CD14-positive monocyte (primary cell): ENCODE results near the gene CNPY1. TPM values are rescaled to one million over a fixed set of nuclear protein-coding genes. Genes with fewer than 3 reads are reported as not detected.
"Not testable (repeated sequence)": the region's sequence is repeated elsewhere in the genome, so short reads cannot be mapped to it uniquely, and the experiment has no call there.

Source experiments
- DNase-seq, 3 donors: peaks; one replicate each; pipeline ENCODE4 v3.0.0-alpha.2; 2011 to 2022
- H2AFZ ChIP-seq: 2 replicates; pipeline ENCODE4 v1.6.0; 2012; ENCODE audit warnings: mild to moderate bottlenecking, low read depth, low read length, inconsistent platforms; ENCODE audit not compliant: insufficient read depth, poor library complexity, severe bottlenecking
- H3K27ac ChIP-seq, 2 donors: 1 replicate in 1 of 2; 2 replicates in 1 of 2; pipeline ENCODE4 v1.5.1; 2012 to 2013; ENCODE audit warnings: low read length in 2 of 2, control low read depth in 1 of 2, inconsistent platforms in 1 of 2, low read depth in 1 of 2, mild to moderate bottlenecking in 1 of 2
- H3K27me3 ChIP-seq, 2 donors: one replicate each; pipeline versions ENCODE4 v1.6.0 to v1.6.1; 2011 to 2013; ENCODE audit warnings: low read length in 2 of 2; ENCODE audit not compliant: control insufficient read depth in 2 of 2, insufficient read depth in 2 of 2
- H3K36me3 ChIP-seq, 2 donors: replicated peaks in 1 of 2; 1 replicate in 1 of 2; 2 replicates in 1 of 2; pipeline versions ENCODE4 v1.5.1 to v1.6.1; 2012 to 2013; ENCODE audit warnings: low read length in 2 of 2, control low read depth in 1 of 2, inconsistent platforms in 1 of 2, mild to moderate bottlenecking in 1 of 2; ENCODE audit not compliant: insufficient read depth in 2 of 2, control insufficient read depth in 1 of 2
- H3K4me1 ChIP-seq, 2 donors: 1 replicate in 1 of 2; 2 replicates in 1 of 2; pipeline versions ENCODE4 v1.5.1 to v1.6.1; 2012 to 2013; ENCODE audit warnings: low read length in 2 of 2, control low read depth in 1 of 2, inconsistent platforms in 1 of 2, mild to moderate bottlenecking in 1 of 2, moderate library complexity in 1 of 2; ENCODE audit not compliant: insufficient read depth in 2 of 2, control insufficient read depth in 1 of 2
- H3K4me2 ChIP-seq: replicated peaks from 2 replicates; pipeline ENCODE3; 2012; ENCODE audit warnings: low read length, moderate library complexity, mild to moderate bottlenecking; ENCODE audit not compliant: poor library complexity, severe bottlenecking; ENCODE audit errors: extremely low read depth
- H3K4me3 ChIP-seq, 3 experiments: fragments of 200-600 bp in 1 of 3; sonication (generic) in 1 of 3; replicated peaks in 1 of 3; 1 replicate in 2 of 3; 2 replicates in 1 of 3; pipeline ENCODE4 v1.5.1; 2011 to 2013; ENCODE audit warnings: low read length in 3 of 3, mild to moderate bottlenecking in 3 of 3, control low read depth in 2 of 3, low read depth in 2 of 3, inconsistent platforms in 1 of 3, moderate library complexity in 1 of 3
- H3K79me2 ChIP-seq: 2 replicates; pipeline ENCODE4 v1.6.0; 2012; ENCODE audit warnings: mild to moderate bottlenecking, control low read depth, inconsistent platforms, low read length, moderate library complexity; ENCODE audit not compliant: insufficient read depth
- H3K9ac ChIP-seq: 2 replicates; pipeline ENCODE4 v1.6.0; 2017; ENCODE audit warnings: low read length, mild to moderate bottlenecking; ENCODE audit not compliant: insufficient read depth, poor library complexity, severe bottlenecking
- H3K9me3 ChIP-seq, 2 donors: replicated peaks in 1 of 2; 1 replicate in 1 of 2; 2 replicates in 1 of 2; pipeline versions ENCODE4 v1.5.1 to v1.6.1; 2012 to 2013; ENCODE audit warnings: low read length in 2 of 2, control low read depth in 1 of 2; ENCODE audit not compliant: control insufficient read depth in 1 of 2, insufficient read depth in 1 of 2
- H4K20me1 ChIP-seq: 2 replicates; pipeline ENCODE4 v1.6.0; 2012; ENCODE audit warnings: mild to moderate bottlenecking, low read length, control low read depth, moderate library complexity; ENCODE audit not compliant: insufficient read depth
- H3K27ac Mint-ChIP-seq, 7 donors: one replicate each; pipeline ENCODE4 v1.8.0; 2020; ENCODE audit warnings: mild to moderate bottlenecking in 7 of 7, mixed read lengths in 7 of 7, moderate library complexity in 6 of 7, inconsistent platforms in 2 of 7
- H3K27me3 Mint-ChIP-seq, 3 donors: one replicate each; pipeline ENCODE4 v1.8.0; 2021 to 2022; ENCODE audit warnings: low read depth in 3 of 3, mild to moderate bottlenecking in 3 of 3, mixed read lengths in 3 of 3, moderate library complexity in 3 of 3, inconsistent platforms in 1 of 3
- H3K36me3 Mint-ChIP-seq, 2 donors: one replicate each; pipeline ENCODE4 v1.8.0; 2020; ENCODE audit warnings: mixed read lengths in 2 of 2, inconsistent platforms in 1 of 2, mild to moderate bottlenecking in 1 of 2
- H3K4me1 Mint-ChIP-seq: one replicate; pipeline ENCODE4 v1.8.0; 2020; ENCODE audit warnings: mild to moderate bottlenecking, mixed read lengths
- H3K4me3 Mint-ChIP-seq, 2 donors: one replicate each; pipeline ENCODE4 v1.8.0; 2020; ENCODE audit warnings: mild to moderate bottlenecking in 2 of 2, mixed read lengths in 2 of 2, moderate library complexity in 1 of 2
- H3K9me3 Mint-ChIP-seq, 7 donors: one replicate each; pipeline ENCODE4 v1.8.0; 2020 to 2022; ENCODE audit warnings: mixed read lengths in 7 of 7, mild to moderate bottlenecking in 6 of 7, moderate library complexity in 6 of 7, inconsistent platforms in 2 of 7
- CTCF ChIP-seq: fragments of 200-600 bp; IDR thresholded peaks from one replicate; pipeline ENCODE4 v1.8.0; 2022; ENCODE audit warnings: antibody characterized with exemption, mild to moderate bottlenecking
- WGBS: methylation state at CpG from one replicate; pipeline ENCODE4 v1.1.5; 2013; ENCODE audit warnings: missing lambda C conversion rate; ENCODE audit not compliant: insufficient coverage; 5-methylcytosine and 5-hydroxymethylcytosine counted together
- intact Hi-C, 2 donors: fragments of 100-400 bp; cut with micrococcal nuclease; formaldehyde crosslinking; loops; one replicate each; pipeline versions ENCODE4 v1.15.0 to v1.15.1; 2023
- polyA plus RNA-seq, 3 donors: library from polyadenylated mRNA; depleted of rRNA in 1 of 3; unstranded in 2 of 3; stranded (reverse) in 1 of 3; fragments of 300-500 nt in 2 of 3; fragments of >200 nt in 1 of 3; fragmentation: Illumina TruSeq in 2 of 3; gene quantifications; 1 replicate in 2 of 3; 2 replicates in 1 of 3; pipeline ENCODE4 v1.2.3, GENCODE V29; 2012 to 2021

CNPY1 gene
- polyA plus RNA-seq, 3 donors: not detected

- intact Hi-C loops: no loop called here
- no peak overlapping the region for H3K4me3 ChIP-seq
- no peak for DNase-seq
- Mint-ChIP-seq H3K27me3 (peaks cover 4 to 20% (median 7%) of the 10 kb centered on the region in 3 donors), H3K9me3 (peaks cover 0 to 4% (median 2%) of the 10 kb centered on the region in 7 donors), H3K27ac (no peak overlapping the region), H3K36me3 (no peaks in the 10 kb centered on the region), H3K4me1 (no peaks in the 10 kb centered on the region), H3K4me3 (no peak overlapping the region)
- TF ChIP-seq CTCF: no peak
- no peaks in the 10 kb centered on the region for H3K9me3 ChIP-seq
- 98% methylated on average over 24 of the region's 31 CpGs for WGBS
- no peak overlapping the region for H2AFZ ChIP-seq
- H3K9ac ChIP-seq: no peak overlapping the region
- H3K79me2 ChIP-seq: no peaks in the 10 kb centered on the region
- no peak overlapping the region for H3K27ac ChIP-seq
- H3K4me2 ChIP-seq: no peak overlapping the region
- no peaks in the 10 kb centered on the region for H4K20me1 ChIP-seq
- peaks cover 0 to 4% of the 10 kb centered on the region in 2 donors for H3K27me3 ChIP-seq
- no peaks in the 10 kb centered on the region for H3K4me1 ChIP-seq
- H3K36me3 ChIP-seq: no peaks in the 10 kb centered on the region
These were observed 19.9 kb upstream of the CNPY1 start for GRCh38 chr7:155566011-155566836.

- no peaks in the 10 kb centered on the region for H3K4me1 Mint-ChIP-seq
- DNase-seq: no peak
- no peaks in the 10 kb centered on the region for H3K36me3 ChIP-seq
- no peaks in the 10 kb centered on the region for H4K20me1 ChIP-seq
- no peak overlapping the region for H2AFZ ChIP-seq
- H3K27ac ChIP-seq: no peak overlapping the region
- H3K4me2 ChIP-seq: no peak overlapping the region
- 91% methylated on average over 9 of the region's 10 CpGs for WGBS
- peaks cover 4 to 24% (median 7%) of the 10 kb centered on the region in 3 donors for H3K27me3 Mint-ChIP-seq
- H3K9me3 ChIP-seq: no peaks in the 10 kb centered on the region
- no peak overlapping the region for H3K4me3 ChIP-seq
- no peaks in the 10 kb centered on the region for H3K36me3 Mint-ChIP-seq
- no peak for TF ChIP-seq CTCF
- peaks cover 0 to 4% (median 2%) of the 10 kb centered on the region in 7 donors for H3K9me3 Mint-ChIP-seq
- intact Hi-C loops: no loop called here
- no peak overlapping the region for H3K9ac ChIP-seq
- H3K79me2 ChIP-seq: no peaks in the 10 kb centered on the region
- H3K4me1 ChIP-seq: no peaks in the 10 kb centered on the region
- H3K27me3 ChIP-seq: peaks cover 0 to 4% of the 10 kb centered on the region in 2 donors
- H3K27ac Mint-ChIP-seq: peak overlapping the region in 1 of 7 donors; percentile 45
- H3K4me3 Mint-ChIP-seq: no peak overlapping the region
These were observed 19.2 kb upstream of the CNPY1 start for GRCh38 chr7:155565596-155565995.

- H3K27me3 ChIP-seq, H3K9ac ChIP-seq, H2AFZ ChIP-seq, H3K9me3 Mint-ChIP-seq, H3K4me3 ChIP-seq, H3K4me2 ChIP-seq, H3K36me3 Mint-ChIP-seq, intact Hi-C loops, H3K79me2 ChIP-seq, H3K27ac ChIP-seq, DNase-seq, H3K27ac Mint-ChIP-seq, H3K4me1 Mint-ChIP-seq, H4K20me1 ChIP-seq, H3K4me1 ChIP-seq, H3K36me3 ChIP-seq, H3K9me3 ChIP-seq: not testable (repeated sequence)
- Mint-ChIP-seq H3K4me3 (peak overlapping the region in 1 of 2 donors; percentile 35), H3K27me3 (peaks cover 4 to 25% (median 8%) of the 10 kb centered on the region in 3 donors)
- 100% methylated on average over 1 of the region's 10 CpGs for WGBS
These were observed 16.6 kb upstream of the CNPY1 start for GRCh38 chr7:155562976-155563375.
